Measurements from ENCODE around the gene KCNJ15. TPM values are rescaled to one million over a fixed set of nuclear protein-coding genes. Genes with fewer than 3 reads are reported as not detected.

Gene KCNJ15
- total RNA-seq, 1 donor from 2014 or later: 2.1 TPM

GRCh38 chr21:38273745-38274542 is 17.2 kb downstream of the KCNJ15 start:
- no peaks in the 10 kb centered on the region for H3K27me3 ChIP-seq (ENCODE audit: control insufficient read depth, insufficient read depth, low read length)
- DNase-seq (ENCODE audit: low read depth) (no peak), FAIRE-seq (peak; percentile 18)
- TF ChIP-seq CTCF (IDR thresholded peaks at IDR 0.05; ENCODE audit: insufficient read depth, low read length, severe bottlenecking): no peak
- H3K4me3 ChIP-seq (ENCODE audit: low read depth, low read length): no peak overlapping the region
- H3K36me3 ChIP-seq (ENCODE audit: control insufficient read depth, insufficient read depth, low read length): peaks cover 1% of the 10 kb centered on the region

- H3K36me3 ChIP-seq (ENCODE audit: control insufficient read depth, insufficient read depth, low read length): peaks cover 2% of the 10 kb centered on the region
- H3K27me3 ChIP-seq (ENCODE audit: control insufficient read depth, insufficient read depth, low read length): no peaks in the 10 kb centered on the region
- H3K4me3 ChIP-seq (ENCODE audit: low read depth, low read length): no peak overlapping the region
- TF ChIP-seq CTCF (IDR thresholded peaks at IDR 0.05; ENCODE audit: insufficient read depth, low read length, severe bottlenecking): no peak
- FAIRE-seq (peak; percentile 60), DNase-seq (ENCODE audit: low read depth) (peak; percentile 100)
Measured at GRCh38 chr21:38277501-38278131, 20.8 kb downstream of the KCNJ15 start.

- DNase-seq (ENCODE audit: low read depth) (no peak), FAIRE-seq (no peak)
- TF ChIP-seq CTCF (IDR thresholded peaks at IDR 0.05; ENCODE audit: insufficient read depth, low read length, severe bottlenecking): no peak
- peaks cover 2% of the 10 kb centered on the region for H3K36me3 ChIP-seq (ENCODE audit: control insufficient read depth, insufficient read depth, low read length)
- H3K27me3 ChIP-seq (ENCODE audit: control insufficient read depth, insufficient read depth, low read length): no peaks in the 10 kb centered on the region
- H3K4me3 ChIP-seq (ENCODE audit: low read depth, low read length): no peak overlapping the region
Measured at GRCh38 chr21:38280454-38280853, 23.7 kb downstream of the KCNJ15 start.

- no peak for TF ChIP-seq CTCF (IDR thresholded peaks at IDR 0.05; ENCODE audit: insufficient read depth, low read length, severe bottlenecking)
- no peak overlapping the region for H3K4me3 ChIP-seq (ENCODE audit: low read depth, low read length)
- H3K36me3 ChIP-seq (ENCODE audit: control insufficient read depth, insufficient read depth, low read length): peaks cover 2% of the 10 kb centered on the region
- DNase-seq (ENCODE audit: low read depth) (no peak), FAIRE-seq (no peak)
- no peaks in the 10 kb centered on the region for H3K27me3 ChIP-seq (ENCODE audit: control insufficient read depth, insufficient read depth, low read length)
Measured at GRCh38 chr21:38280867-38281266, 24.1 kb downstream of the KCNJ15 start.

DNA sequence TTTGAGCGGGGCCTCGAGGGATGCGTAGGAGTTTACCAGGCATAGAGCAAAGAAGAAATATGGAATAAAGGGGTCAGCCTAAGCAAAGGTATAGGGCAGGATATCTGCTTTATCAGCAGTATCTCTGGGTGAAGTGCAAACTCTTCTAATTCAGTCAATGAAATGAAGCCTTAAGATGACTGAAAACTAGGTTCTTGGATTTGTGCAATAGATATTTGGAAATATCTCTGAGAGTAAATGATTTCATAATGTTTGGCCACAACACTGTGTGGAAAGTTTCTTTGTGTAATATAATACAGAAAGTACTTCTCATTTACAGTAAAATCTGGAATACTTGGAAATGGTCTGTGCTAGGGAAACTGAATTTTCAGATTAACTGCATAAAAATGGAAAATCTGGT is 26.1 kb downstream of the KCNJ15 start:
- no peaks in the 10 kb centered on the region for H3K27me3 ChIP-seq (ENCODE audit: control insufficient read depth, insufficient read depth, low read length)
- peaks cover 2% of the 10 kb centered on the region for H3K36me3 ChIP-seq (ENCODE audit: control insufficient read depth, insufficient read depth, low read length)
- no peak overlapping the region for H3K4me3 ChIP-seq (ENCODE audit: low read depth, low read length)
- no peak for FAIRE-seq
- no peak for DNase-seq (ENCODE audit: low read depth)
- TF ChIP-seq CTCF (IDR thresholded peaks at IDR 0.05; ENCODE audit: insufficient read depth, low read length, severe bottlenecking): no peak

All from bronchial epithelial cell (primary cell).